Measurements from ENCODE around the gene TRIM68. TPM values are rescaled to one million over a fixed set of nuclear protein-coding genes. Genes with fewer than 3 reads are reported as not detected.

The TRIM68 gene
- total and polyA plus RNA-seq, 3 donors from 2014 or later = 16.4 to 20.8 (median 20.5) TPM

- H3K4me1 ChIP-seq = no peaks in the 10 kb centered on the region
- H3K27ac ChIP-seq = no peak overlapping the region
- H3K9me3 ChIP-seq = no peaks in the 10 kb centered on the region
- 74 to 87% methylated on average over 2 of the region's 2 CpGs for WGBS, 2 donors
- intact Hi-C loops (cut with DNase I; ENCODE audit: low total_unique reads) = no loop called here
- H3K36me3 ChIP-seq (ENCODE audit: low read depth, missing control alignments) = no peaks in the 10 kb centered on the region
- H3K27me3 ChIP-seq = no peaks in the 10 kb centered on the region
- TF ChIP-seq POLR2A (IDR thresholded peaks at IDR 0.05) (no peak), CTCF (IDR thresholded peaks at IDR 0.05) (no peak)
- no peak for DNase-seq
- H3K4me3 ChIP-seq = no peak overlapping the region
Measured at GRCh38 chr11:4577761-4578160, 30.3 kb downstream of the TRIM68 start.

- H3K9me3 ChIP-seq = no peaks in the 10 kb centered on the region
- TF ChIP-seq POLR2A (IDR thresholded peaks at IDR 0.05) = no peak
- no peak for TF ChIP-seq CTCF (IDR thresholded peaks at IDR 0.05)
- no peak overlapping the region for H3K4me3 ChIP-seq
- H3K27ac ChIP-seq = no peak overlapping the region
- H3K27me3 ChIP-seq = no peaks in the 10 kb centered on the region
- no peak for DNase-seq
- H3K36me3 ChIP-seq (ENCODE audit: low read depth, missing control alignments) = no peaks in the 10 kb centered on the region
- H3K4me1 ChIP-seq = no peaks in the 10 kb centered on the region
- intact Hi-C loops (cut with DNase I; ENCODE audit: low total_unique reads) = no loop called here
- WGBS, 2 donors = 54 to 55% methylated on average over 3 of the region's 3 CpGs
Measured at GRCh38 chr11:4576880-4577279, 31.2 kb downstream of the TRIM68 start.

GRCh38 chr11:4569075-4569474 lies 39.0 kb downstream of the TRIM68 start:
- H3K27me3 ChIP-seq = no peaks in the 10 kb centered on the region
- TF ChIP-seq CTCF (IDR thresholded peaks at IDR 0.05) = no peak
- TF ChIP-seq POLR2A (IDR thresholded peaks at IDR 0.05) = no peak
- H3K9me3 ChIP-seq = no peaks in the 10 kb centered on the region
- H3K36me3 ChIP-seq (ENCODE audit: low read depth, missing control alignments) = no peaks in the 10 kb centered on the region
- intact Hi-C loops (cut with DNase I; ENCODE audit: low total_unique reads) = no loop called here
- no peak for DNase-seq
- no peaks in the 10 kb centered on the region for H3K4me1 ChIP-seq
- no peak overlapping the region for H3K27ac ChIP-seq
- WGBS, 2 donors = 85 to 91% methylated on average over 18 of the region's 18 CpGs
- H3K4me3 ChIP-seq = no peak overlapping the region

- no peak for TF ChIP-seq POLR2A (IDR thresholded peaks at IDR 0.05)
- no peak for TF ChIP-seq CTCF (IDR thresholded peaks at IDR 0.05)
- H3K27me3 ChIP-seq = no peaks in the 10 kb centered on the region
- no peak overlapping the region for H3K4me3 ChIP-seq
- no peaks in the 10 kb centered on the region for H3K36me3 ChIP-seq (ENCODE audit: low read depth, missing control alignments)
- H3K4me1 ChIP-seq = no peaks in the 10 kb centered on the region
- 92% methylated on average over 3 of the region's 3 CpGs for WGBS, 2 donors
- intact Hi-C loops (cut with DNase I; ENCODE audit: low total_unique reads) = no loop called here
- no peak for DNase-seq
- H3K27ac ChIP-seq = no peak overlapping the region
- no peaks in the 10 kb centered on the region for H3K9me3 ChIP-seq
Measured at GRCh38 chr11:4565371-4565770, 42.7 kb downstream of the TRIM68 start.

GRCh38 chr11:4560467-4560866 lies 47.6 kb downstream of the TRIM68 start:
- Histone ChIP-seq H3K27ac (no peak overlapping the region), H3K4me3 (no peak overlapping the region), H3K36me3 (ENCODE audit: low read depth, missing control alignments) (no peaks in the 10 kb centered on the region), H3K9me3 (no peaks in the 10 kb centered on the region), H3K4me1 (no peaks in the 10 kb centered on the region), H3K27me3 (no peaks in the 10 kb centered on the region)
- DNase-seq = no peak
- no peak for TF ChIP-seq POLR2A (IDR thresholded peaks at IDR 0.05)
- no peak for TF ChIP-seq CTCF (IDR thresholded peaks at IDR 0.05)
- intact Hi-C loops (cut with DNase I; ENCODE audit: low total_unique reads) = no loop called here
- 95 to 97% methylated on average over 1 of the region's 1 CpG for WGBS, 2 donors

Measured in testis (tissue), 3 donors.